WERI-Rb-1 (cell line): Measurements from ENCODE around the gene PNPLA1.

Experiments
- DNase-seq: peaks from one replicate; pipeline ENCODE4 v3.0.0-alpha.2; 2020
- H3K27ac ChIP-seq: fragments of 250-450 bp; sonication (Bioruptor Pico); 2 replicates; pipeline ENCODE4 v1.5.1; 2020; ENCODE audit warnings: mild to moderate bottlenecking, moderate library complexity
- H3K27me3 ChIP-seq: fragments of 250-450 bp; sonication (Bioruptor Pico); 2 replicates; pipeline ENCODE4 v1.5.1; 2021; ENCODE audit warnings: mild to moderate bottlenecking, low read depth, moderate library complexity; ENCODE audit not compliant: insufficient read depth, severe bottlenecking
- H3K36me3 ChIP-seq: fragments of 250-450 bp; sonication (Bioruptor Pico); 2 replicates; pipeline ENCODE4 v1.5.1; 2020; ENCODE audit warnings: mild to moderate bottlenecking, moderate library complexity
- H3K4me3 ChIP-seq: 2 replicates; pipeline ENCODE4 v1.5.1; 2011; ENCODE audit warnings: low read depth, mild to moderate bottlenecking, control low read depth, low read length
- H3K9me3 ChIP-seq: fragments of 250-450 bp; sonication (Bioruptor Pico); 2 replicates; pipeline ENCODE4 v1.5.1; 2021; ENCODE audit warnings: mild to moderate bottlenecking, moderate library complexity; ENCODE audit not compliant: severe bottlenecking
- TF ChIP-seq, protein P1 (sequence below): IDR thresholded peaks from 2 replicates; pipeline ENCODE4 v1.5.1; 2011; ENCODE audit warnings: low read depth, mild to moderate bottlenecking, control low read depth, inconsistent platforms, low read length

Gene PNPLA1

GRCh38 chr6:36353411-36353915, 83.6 kb downstream of the PNPLA1 start:
- H3K27me3 ChIP-seq = no peaks in the 10 kb centered on the region

GRCh38 chr6:36355819-36356218, 86.0 kb downstream of the PNPLA1 start:
- Histone ChIP-seq H3K4me3 (no peak overlapping the region), H3K27me3 (no peaks in the 10 kb centered on the region), H3K9me3 (peaks cover 6% of the 10 kb centered on the region), H3K36me3 (no peaks in the 10 kb centered on the region), H3K27ac (no peak overlapping the region)
- no peak for DNase-seq
- TF ChIP-seq, protein P1, sequence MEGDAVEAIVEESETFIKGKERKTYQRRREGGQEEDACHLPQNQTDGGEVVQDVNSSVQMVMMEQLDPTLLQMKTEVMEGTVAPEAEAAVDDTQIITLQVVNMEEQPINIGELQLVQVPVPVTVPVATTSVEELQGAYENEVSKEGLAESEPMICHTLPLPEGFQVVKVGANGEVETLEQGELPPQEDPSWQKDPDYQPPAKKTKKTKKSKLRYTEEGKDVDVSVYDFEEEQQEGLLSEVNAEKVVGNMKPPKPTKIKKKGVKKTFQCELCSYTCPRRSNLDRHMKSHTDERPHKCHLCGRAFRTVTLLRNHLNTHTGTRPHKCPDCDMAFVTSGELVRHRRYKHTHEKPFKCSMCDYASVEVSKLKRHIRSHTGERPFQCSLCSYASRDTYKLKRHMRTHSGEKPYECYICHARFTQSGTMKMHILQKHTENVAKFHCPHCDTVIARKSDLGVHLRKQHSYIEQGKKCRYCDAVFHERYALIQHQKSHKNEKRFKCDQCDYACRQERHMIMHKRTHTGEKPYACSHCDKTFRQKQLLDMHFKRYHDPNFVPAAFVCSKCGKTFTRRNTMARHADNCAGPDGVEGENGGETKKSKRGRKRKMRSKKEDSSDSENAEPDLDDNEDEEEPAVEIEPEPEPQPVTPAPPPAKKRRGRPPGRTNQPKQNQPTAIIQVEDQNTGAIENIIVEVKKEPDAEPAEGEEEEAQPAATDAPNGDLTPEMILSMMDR = no peak

More at GRCh38 chr6:36353411-36353915, 83.6 kb downstream of the PNPLA1 start:
- Histone ChIP-seq H3K9me3 (peaks cover 6% of the 10 kb centered on the region), H3K4me3 (no peak overlapping the region), H3K36me3 (no peaks in the 10 kb centered on the region), H3K27ac (no peak overlapping the region)
- TF ChIP-seq, protein P1 = no peak
- no peak for DNase-seq

GRCh38 chr6:36357872-36358225, 88.0 kb downstream of the PNPLA1 start:
- Histone ChIP-seq H3K4me3 (no peak overlapping the region), H3K9me3 (no peaks in the 10 kb centered on the region), H3K27me3 (no peaks in the 10 kb centered on the region), H3K27ac (no peak overlapping the region), H3K36me3 (no peaks in the 10 kb centered on the region)
- TF ChIP-seq, protein P1 = no peak
- DNase-seq = no peak
